A673 (cell line): ENCODE data around the gene ITIH6. TPM values are rescaled to one million over a fixed set of nuclear protein-coding genes. Genes with fewer than 3 reads are reported as not detected.
"Not testable (repeated sequence)": the region's sequence is repeated elsewhere in the genome, so short reads cannot be mapped to it uniquely, and the experiment has no call there.

ENCODE experiments used
- Bru-seq: library from RNA; stranded (reverse); fragments of 400-500 nt; gene quantifications from one replicate; lab custom pipeline; 2021; lab: Mats Ljungman, UMichigan
- BruChase-seq, 2 experiments: library from RNA; stranded (reverse); fragments of 400-500 nt; gene quantifications; one replicate each; lab custom pipeline; 2021; lab: Mats Ljungman, UMichigan
- BruUV-seq: library from RNA; stranded (reverse); fragments of 400-500 nt; replicated peaks from 2 replicates; lab custom pipeline; 2021; lab: Mats Ljungman, UMichigan
- CTCF ChIA-PET: fragments of 300-600 bp; sonication (Branson Sonifier 250); formaldehyde crosslinking; loops from one replicate; lab custom pipeline; 2022; ENCODE audit warnings: antibody characterized with exemption; lab: Charles Lee
- POLR2A ChIA-PET: fragments of 300-600 bp; sonication (Branson Sonifier 250); formaldehyde crosslinking; loops from one replicate; lab custom pipeline; 2022; ENCODE audit warnings: antibody characterized with exemption; ENCODE audit not compliant: low non-redundant PET; lab: Charles Lee
- DNase-seq: peaks from one replicate; pipeline ENCODE4 v3.0.0-alpha.2; 2015; ENCODE audit warnings: low spot score
- H3K27ac ChIP-seq: fragments of 200-600 bp; sonication (generic); 2 replicates; pipeline ENCODE4 v1.5.1; 2016; ENCODE audit warnings: mixed run types, low read depth, mild to moderate bottlenecking, mixed read lengths, antibody characterized with exemption, low read length; ENCODE audit not compliant: poor library complexity, severe bottlenecking
- H3K27me3 ChIP-seq: fragments of 200-600 bp; sonication (generic); replicated peaks from 2 replicates; pipeline ENCODE4 v1.6.1; 2017; ENCODE audit warnings: mixed run types, low read depth, mild to moderate bottlenecking, mixed read lengths, antibody characterized with exemption, low read length; ENCODE audit not compliant: insufficient read depth, poor library complexity
- H3K36me3 ChIP-seq: fragments of 200-600 bp; sonication (generic); 2 replicates; pipeline ENCODE4 v1.6.1; 2016; ENCODE audit warnings: mixed run types, mild to moderate bottlenecking, mixed read lengths, antibody characterized with exemption, low read length; ENCODE audit not compliant: insufficient read depth, poor library complexity, severe bottlenecking
- H3K4me1 ChIP-seq: fragments of 200-600 bp; sonication (generic); 2 replicates; pipeline ENCODE4 v1.6.1; 2017; ENCODE audit warnings: mixed run types, mild to moderate bottlenecking, mixed read lengths, antibody characterized with exemption, low read length; ENCODE audit not compliant: insufficient read depth, poor library complexity, severe bottlenecking
- H3K4me3 ChIP-seq: fragments of 200-600 bp; sonication (generic); 2 replicates; pipeline ENCODE4 v1.5.1; 2016; ENCODE audit warnings: low read depth, mixed run types, mild to moderate bottlenecking, mixed read lengths, low read length; ENCODE audit not compliant: poor library complexity, severe bottlenecking
- H3K9me3 ChIP-seq: fragments of 200-600 bp; sonication (generic); 2 replicates; pipeline ENCODE4 v1.6.1; 2016; ENCODE audit warnings: mixed run types, low read depth, mild to moderate bottlenecking, mixed read lengths, antibody characterized with exemption, low read length; ENCODE audit not compliant: poor library complexity, severe bottlenecking
- CTCF ChIP-seq: fragments of 300-800, 200-600 bp; sonication (generic); conservative IDR thresholded peaks from 2 replicates; pipeline ENCODE4 v1.5.1; 2017; ENCODE audit warnings: low read depth, mild to moderate bottlenecking, antibody characterized with exemption, low read length, moderate library complexity, mixed read lengths
- EZH2 ChIP-seq: fragments of 200-600 bp; sonication (generic); IDR thresholded peaks from 2 replicates; pipeline ENCODE4 v1.6.1; 2017; ENCODE audit warnings: borderline replicate concordance, low read depth, mild to moderate bottlenecking, mixed read lengths, antibody characterized with exemption, low read length; ENCODE audit not compliant: poor library complexity, severe bottlenecking
- intact Hi-C: fragments of 100-400 bp; cut with micrococcal nuclease; formaldehyde crosslinking; loops from one replicate; pipeline ENCODE4 v1.10.0; 2022; ENCODE audit not compliant: unreplicated experiment
- long read RNA-seq: library from polyadenylated mRNA; stranded (forward); transcript quantifications from one replicate; pipeline ENCODE4 v2.0.0, GENCODE V29; 2022
- total RNA-seq: library from RNA; stranded (reverse); gene quantifications from 2 replicates; pipeline ENCODE4 v1.2.3, GENCODE V29; 2021

Gene ITIH6, protein sequence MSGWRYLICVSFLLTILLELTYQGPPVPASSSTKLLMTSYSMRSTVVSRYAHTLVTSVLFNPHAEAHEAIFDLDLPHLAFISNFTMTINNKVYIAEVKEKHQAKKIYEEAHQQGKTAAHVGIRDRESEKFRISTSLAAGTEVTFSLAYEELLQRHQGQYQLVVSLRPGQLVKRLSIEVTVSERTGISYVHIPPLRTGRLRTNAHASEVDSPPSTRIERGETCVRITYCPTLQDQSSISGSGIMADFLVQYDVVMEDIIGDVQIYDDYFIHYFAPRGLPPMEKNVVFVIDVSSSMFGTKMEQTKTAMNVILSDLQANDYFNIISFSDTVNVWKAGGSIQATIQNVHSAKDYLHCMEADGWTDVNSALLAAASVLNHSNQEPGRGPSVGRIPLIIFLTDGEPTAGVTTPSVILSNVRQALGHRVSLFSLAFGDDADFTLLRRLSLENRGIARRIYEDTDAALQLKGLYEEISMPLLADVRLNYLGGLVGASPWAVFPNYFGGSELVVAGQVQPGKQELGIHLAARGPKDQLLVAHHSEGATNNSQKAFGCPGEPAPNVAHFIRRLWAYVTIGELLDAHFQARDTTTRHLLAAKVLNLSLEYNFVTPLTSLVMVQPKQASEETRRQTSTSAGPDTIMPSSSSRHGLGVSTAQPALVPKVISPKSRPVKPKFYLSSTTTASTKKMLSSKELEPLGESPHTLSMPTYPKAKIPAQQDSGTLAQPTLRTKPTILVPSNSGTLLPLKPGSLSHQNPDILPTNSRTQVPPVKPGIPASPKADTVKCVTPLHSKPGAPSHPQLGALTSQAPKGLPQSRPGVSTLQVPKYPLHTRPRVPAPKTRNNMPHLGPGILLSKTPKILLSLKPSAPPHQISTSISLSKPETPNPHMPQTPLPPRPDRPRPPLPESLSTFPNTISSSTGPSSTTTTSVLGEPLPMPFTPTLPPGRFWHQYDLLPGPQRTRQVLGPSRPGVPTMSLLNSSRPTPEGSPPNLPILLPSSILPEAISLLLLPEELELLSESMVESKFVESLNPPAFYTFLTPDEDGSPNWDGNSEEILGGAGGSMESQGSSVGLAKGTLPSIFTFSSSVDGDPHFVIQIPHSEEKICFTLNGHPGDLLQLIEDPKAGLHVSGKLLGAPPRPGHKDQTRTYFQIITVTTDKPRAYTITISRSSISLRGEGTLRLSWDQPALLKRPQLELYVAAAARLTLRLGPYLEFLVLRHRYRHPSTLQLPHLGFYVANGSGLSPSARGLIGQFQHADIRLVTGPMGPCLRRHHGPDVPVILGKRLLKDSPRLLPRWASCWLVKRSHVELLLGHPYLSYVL
- total RNA-seq = not detected in 2 replicates
- percentile 3 among the genes with signal in this experiment for Bru-seq, nascent RNA
- BruChase-seq, experiment 1, labeled RNA remaining after a 2-hour chase = percentile 5 among the genes with signal in this experiment
- BruChase-seq, experiment 2, labeled RNA remaining after a 6-hour chase = percentile 2 among the genes with signal in this experiment
- long read RNA-seq = 0 reads

- POLR2A ChIA-PET = no interaction called here
- Histone ChIP-seq H3K4me1 (no peaks in the 10 kb centered on the region), H3K27ac (no peak within 1 kb of the TSS), H3K9me3 (no peaks in the 10 kb centered on the region), H3K36me3 (no peaks in the 10 kb centered on the region), H3K4me3 (no peak within 1 kb of the TSS), H3K27me3 (no peaks in the 10 kb centered on the region)
- DNase-seq = no peak
- TF ChIP-seq EZH2 = no peak
- TF ChIP-seq CTCF = no peak
- BruUV-seq = no TSS peak
- intact Hi-C loops = no loop called here
- CTCF ChIA-PET = no interaction called here
Observed at GRCh38 chrX:54798137-54798536, at the start of gene ITIH6. Gene ITIH6, minus strand, starts transcription at chrX:54798255. Its CDS starts 45 bp downstream, at chrX:54798210.

GRCh38 chrX:54847700-54848099 is 49.6 kb upstream of the ITIH6 start:
- CTCF ChIA-PET, H3K36me3 ChIP-seq, H3K4me1 ChIP-seq, H3K27me3 ChIP-seq, POLR2A ChIA-PET, H3K27ac ChIP-seq, H3K9me3 ChIP-seq, BruUV-seq, intact Hi-C loops, H3K4me3 ChIP-seq, DNase-seq: not testable (repeated sequence)

DNA sequence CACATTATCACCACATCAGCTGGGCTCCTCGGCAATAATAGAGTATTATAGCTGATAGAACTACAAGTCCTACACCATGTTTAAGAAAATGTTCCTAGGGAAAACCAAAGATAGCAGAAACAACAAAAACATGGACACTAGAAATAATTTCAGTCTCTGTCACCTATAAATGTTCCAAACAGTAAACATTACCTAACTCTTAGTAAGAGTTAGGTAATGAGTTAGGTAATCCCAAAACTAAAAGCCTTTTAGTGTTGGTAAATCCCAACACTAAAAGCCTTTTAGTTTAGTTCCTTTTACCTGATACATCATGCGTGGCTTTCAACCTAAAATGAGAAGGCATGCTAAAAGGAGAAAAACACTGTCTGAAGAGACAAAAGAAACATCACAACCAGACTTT is 45.0 kb upstream of the ITIH6 start:
- CTCF ChIA-PET = no interaction called here
- H3K4me1 ChIP-seq = no peaks in the 10 kb centered on the region

More for the DNA sequence above, 45.0 kb upstream of the ITIH6 start:
- no peaks in the 10 kb centered on the region for H3K36me3 ChIP-seq
- no peak for DNase-seq
- intact Hi-C loops = no loop called here
- no peak for TF ChIP-seq CTCF
- TF ChIP-seq EZH2 = no peak
- H3K9me3 ChIP-seq = no peaks in the 10 kb centered on the region
- BruUV-seq = no TSS peak
- no peak overlapping the region for H3K4me3 ChIP-seq
- H3K27me3 ChIP-seq = no peaks in the 10 kb centered on the region
- POLR2A ChIA-PET = no interaction called here
- H3K27ac ChIP-seq = no peak overlapping the region
